GM19043 (cell line): ENCODE measurements around the gene ZNF784.
"Not testable (repeated sequence)": the region's sequence is repeated elsewhere in the genome, so short reads cannot be mapped to it uniquely, and the experiment has no call there.

Experiments used
- ATAC-seq: cut with Tn5 transposase; IDR thresholded peaks from one replicate; pipeline ENCODE4 v1.9.1; 2021; ENCODE audit warnings: low read depth; ENCODE audit not compliant: unreplicated experiment

ZNF784 gene

GRCh38 chr19:55590109-55590508, 34.3 kb downstream of the ZNF784 start:
- ATAC-seq = no peak

- ATAC-seq = no peak
Measured at GRCh38 chr19:55588738-55589137, 35.6 kb downstream of the ZNF784 start.

- peak; percentile 89 for ATAC-seq
Measured at GRCh38 chr19:55586976-55587668, 37.2 kb downstream of the ZNF784 start.

GRCh38 chr19:55585658-55586339, 38.6 kb downstream of the ZNF784 start:
- ATAC-seq = no peak

- no peak for ATAC-seq
Measured at GRCh38 chr19:55584871-55585270, 39.5 kb downstream of the ZNF784 start.

GRCh38 chr19:55583897-55584296, 40.5 kb downstream of the ZNF784 start:
- ATAC-seq = not testable (repeated sequence)

GRCh38 chr19:55582284-55582683, 42.1 kb downstream of the ZNF784 start:
- not testable (repeated sequence) for ATAC-seq

- no peak for ATAC-seq
Measured at GRCh38 chr19:55581823-55582223, 42.5 kb downstream of the ZNF784 start.

GRCh38 chr19:55581145-55581822, 43.1 kb downstream of the ZNF784 start:
- ATAC-seq = no peak

- no peak for ATAC-seq
Measured at GRCh38 chr19:55580628-55581144, 43.7 kb downstream of the ZNF784 start, which contains the start of gene ZNF579. TSS of gene ZNF579 (minus strand) at chr19:55580848. CDS start at chr19:55579639, 1,209 bp downstream.

GRCh38 chr19:55579766-55580621, 44.4 kb downstream of the ZNF784 start:
- ATAC-seq = no peak

GRCh38 chr19:55578761-55579747, 45.3 kb downstream of the ZNF784 start:
- no peak for ATAC-seq

GRCh38 chr19:55578031-55578760, 46.2 kb downstream of the ZNF784 start:
- no peak for ATAC-seq

GRCh38 chr19:55576746-55577145, 47.6 kb downstream of the ZNF784 start:
- ATAC-seq = no peak

- ATAC-seq = not testable (repeated sequence)
Measured at GRCh38 chr19:55573929-55574328, 50.4 kb downstream of the ZNF784 start.
